Effector memory CD8-positive, alpha-beta T cell (primary cell): ENCODE measurements around the gene CDHR4.
"Not testable (repeated sequence)": the region's sequence is repeated elsewhere in the genome, so short reads cannot be mapped to it uniquely, and the experiment has no call there.

Source experiments
- ATAC-seq: fragments of 150-1000 bp; cut with Tn5 transposase; replicated peaks from 2 replicates; pipeline ENCODE4 v1.10.0; 2021; ENCODE audit warnings: mild to moderate bottlenecking, moderate library complexity
- DNase-seq, 3 experiments: peaks; one replicate each; pipeline ENCODE4 v3.0.0; 2021
- H3K27ac Mint-ChIP-seq, 2 donors: one replicate each; pipeline ENCODE4 v1.8.0; 2022; ENCODE audit warnings: mild to moderate bottlenecking in 2 of 2, mixed read lengths in 2 of 2, moderate library complexity in 2 of 2
- H3K27me3 Mint-ChIP-seq, 2 donors: one replicate each; pipeline ENCODE4 v1.8.0; 2022; ENCODE audit warnings: mixed read lengths in 2 of 2
- H3K36me3 Mint-ChIP-seq: one replicate; pipeline ENCODE4 v1.8.0; 2022; ENCODE audit warnings: mild to moderate bottlenecking, moderate library complexity, mixed read lengths; ENCODE audit not compliant: insufficient read depth
- H3K4me1 Mint-ChIP-seq, 2 donors: one replicate each; pipeline ENCODE4 v1.8.0; 2022; ENCODE audit warnings: low read depth in 2 of 2, mixed read lengths in 2 of 2
- H3K4me3 Mint-ChIP-seq, 2 donors: one replicate each; pipeline ENCODE4 v1.8.0; 2022; ENCODE audit warnings: mild to moderate bottlenecking in 2 of 2, mixed read lengths in 2 of 2, moderate library complexity in 2 of 2
- H3K9me3 Mint-ChIP-seq, 2 donors: one replicate each; pipeline ENCODE4 v1.8.0; 2022; ENCODE audit warnings: mixed read lengths in 2 of 2
- total RNA-seq, 9 experiments: gene quantifications; one replicate each; lab custom pipeline; 2026; lab: John Stamatoyannopoulos, UW

Gene CDHR4
- total RNA-seq, result 0 to 1.0 (median 0.07) reads per million in 9 experiments

DNA sequence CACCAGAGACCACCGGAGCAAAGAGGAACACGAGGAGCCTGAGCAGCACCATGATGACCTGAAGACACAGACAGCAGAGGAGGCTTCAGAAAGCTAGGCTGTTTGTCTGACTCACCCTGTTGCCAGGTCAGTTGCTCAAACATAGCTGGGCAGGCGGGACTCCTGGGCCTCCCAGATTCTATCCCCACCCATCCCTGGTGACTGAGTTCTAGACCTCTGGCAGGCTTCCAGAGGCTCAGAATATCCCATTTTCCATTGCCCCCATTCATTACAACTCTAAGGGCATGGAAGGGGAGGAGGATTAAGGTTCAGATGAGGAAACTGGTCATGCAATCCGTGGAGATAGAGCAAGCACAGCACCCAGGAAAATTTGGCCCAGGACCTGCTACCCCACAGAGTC, at the start of gene CDHR4:
CDHR4 (minus strand) TSS at position 113 of the 400 bp plus-strand sequence; CDS start at position 52, 61 bp downstream.
- ATAC-seq, result no peak
- Mint-ChIP-seq H3K36me3 (peaks cover 3% of the 10 kb centered on the region), H3K4me1 (peaks cover 11 to 12% of the 10 kb centered on the region in 2 donors), H3K27ac (peak within 1 kb of the TSS in 1 of 2 donors; percentile 13), H3K4me3 (no peak within 1 kb of the TSS), H3K27me3 (no peaks in the 10 kb centered on the region), H3K9me3 (no peaks in the 10 kb centered on the region)
- DNase-seq, result no peak

- Mint-ChIP-seq H3K36me3 (no peaks in the 10 kb centered on the region), H3K9me3 (no peaks in the 10 kb centered on the region), H3K27me3 (no peaks in the 10 kb centered on the region), H3K4me1 (no peaks in the 10 kb centered on the region), H3K4me3 (no peak overlapping the region), H3K27ac (no peak overlapping the region)
- no peak for DNase-seq
- no peak for ATAC-seq
Observed at GRCh38 chr3:49845694-49846093, 46.0 kb upstream of the CDHR4 start.

DNA sequence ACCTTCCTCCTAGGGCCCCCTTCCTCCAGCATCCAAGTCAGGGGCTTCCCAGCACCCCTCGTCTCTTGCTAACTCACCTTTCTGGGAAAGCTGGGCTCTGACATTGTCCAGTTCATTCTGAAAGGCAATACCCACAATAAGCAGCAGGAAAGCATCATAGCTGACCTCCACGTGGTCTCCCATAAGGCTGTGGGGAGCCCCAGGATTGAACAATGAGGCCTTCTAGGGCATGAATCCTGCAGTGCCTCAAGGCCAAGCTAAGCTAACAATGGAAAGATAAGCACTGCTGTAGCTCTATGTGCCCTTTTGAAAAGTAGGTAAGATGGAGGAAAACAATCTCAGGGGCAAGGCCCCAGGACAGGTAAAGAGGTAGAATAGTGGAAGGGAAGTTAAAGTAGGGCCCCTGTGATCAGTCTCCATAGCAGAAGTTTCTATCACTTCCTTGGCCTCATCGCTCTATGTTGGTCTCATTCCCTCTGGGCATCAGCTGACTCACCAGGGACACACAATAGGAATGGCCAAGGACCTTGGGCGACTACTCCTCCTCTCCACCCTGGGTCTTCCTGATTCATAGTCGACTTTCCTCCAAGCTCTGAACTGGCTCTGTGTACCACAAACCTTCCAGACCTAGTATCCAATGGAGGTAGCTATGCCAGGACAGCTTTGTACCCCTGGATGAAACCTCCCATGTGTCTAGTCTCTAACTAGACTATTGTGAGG, 45.0 kb upstream of the CDHR4 start:
- H3K27ac Mint-ChIP-seq, result peak overlapping the region in 1 of 2 donors; percentile 52
- DNase-seq (no peak), ATAC-seq (no peak)
- H3K27me3 Mint-ChIP-seq, result no peaks in the 10 kb centered on the region
- H3K9me3 Mint-ChIP-seq, result no peaks in the 10 kb centered on the region
- H3K4me1 Mint-ChIP-seq, result no peaks in the 10 kb centered on the region
- no peak overlapping the region for H3K4me3 Mint-ChIP-seq
- no peaks in the 10 kb centered on the region for H3K36me3 Mint-ChIP-seq

DNA sequence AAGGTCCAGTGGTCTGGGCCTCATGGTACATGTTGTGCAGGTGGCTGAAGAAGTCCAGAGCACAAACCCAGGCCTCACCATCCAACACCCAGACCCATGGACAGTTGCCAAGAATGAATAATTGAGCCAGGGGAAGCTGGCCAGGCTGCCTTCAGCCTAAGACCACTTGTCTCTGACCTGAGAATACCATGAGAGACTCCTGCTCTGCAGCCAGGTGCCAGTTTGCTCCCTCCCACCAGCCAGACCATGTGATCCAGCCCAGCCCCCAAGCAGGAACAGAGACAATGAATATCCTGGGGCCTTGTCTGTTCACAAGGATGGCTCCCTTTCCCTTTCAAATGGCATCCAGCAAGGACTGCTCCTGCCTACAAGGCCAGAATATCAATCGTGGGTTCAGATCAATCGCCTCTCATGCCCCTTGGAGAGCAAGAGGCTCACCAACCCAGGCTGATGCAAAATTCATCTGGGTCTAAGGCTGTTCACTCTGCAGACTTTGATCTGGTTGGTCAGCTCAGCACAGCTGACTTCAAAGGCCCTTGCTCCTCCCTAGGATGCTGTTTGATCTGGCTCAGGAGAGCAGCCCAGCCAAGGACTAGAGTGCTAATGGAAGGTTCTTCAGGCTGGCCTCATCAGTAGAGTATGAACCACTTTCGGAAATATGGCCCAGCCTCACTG, 43.3 kb upstream of the CDHR4 start:
- Mint-ChIP-seq H3K36me3 (no peaks in the 10 kb centered on the region), H3K27me3 (no peaks in the 10 kb centered on the region), H3K9me3 (no peaks in the 10 kb centered on the region), H3K4me3 (no peak overlapping the region), H3K4me1 (no peaks in the 10 kb centered on the region), H3K27ac (peak overlapping the region in 1 of 2 donors; percentile 52)
- DNase-seq, result no peak
- no peak for ATAC-seq

DNA sequence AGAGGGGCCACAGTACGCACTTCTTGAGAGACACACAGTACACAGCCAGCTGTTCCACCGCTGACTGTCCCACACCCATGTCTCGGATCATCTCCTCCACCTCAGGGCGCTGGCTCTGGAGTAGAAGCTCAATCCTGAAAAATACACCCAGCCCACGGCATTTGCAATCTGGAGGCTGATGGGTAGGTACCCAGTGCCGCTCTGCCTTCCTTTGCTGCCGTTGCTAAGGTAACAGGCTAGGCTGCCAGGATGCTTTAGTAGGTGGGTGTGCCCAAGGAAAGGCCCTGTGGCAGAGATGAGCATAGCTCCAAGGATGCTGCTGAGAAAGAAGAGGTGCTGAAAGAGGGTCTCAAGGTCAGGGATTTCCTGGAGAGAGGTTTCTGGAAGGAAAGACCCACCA, 42.1 kb upstream of the CDHR4 start:
- H3K9me3 Mint-ChIP-seq, result no peaks in the 10 kb centered on the region
- no peak overlapping the region for H3K4me3 Mint-ChIP-seq
- DNase-seq, result no peak
- peak overlapping the region in 1 of 2 donors; percentile 32 for H3K27ac Mint-ChIP-seq
- H3K36me3 Mint-ChIP-seq, result no peaks in the 10 kb centered on the region
- H3K27me3 Mint-ChIP-seq, result no peaks in the 10 kb centered on the region
- no peaks in the 10 kb centered on the region for H3K4me1 Mint-ChIP-seq
- no peak for ATAC-seq

DNA sequence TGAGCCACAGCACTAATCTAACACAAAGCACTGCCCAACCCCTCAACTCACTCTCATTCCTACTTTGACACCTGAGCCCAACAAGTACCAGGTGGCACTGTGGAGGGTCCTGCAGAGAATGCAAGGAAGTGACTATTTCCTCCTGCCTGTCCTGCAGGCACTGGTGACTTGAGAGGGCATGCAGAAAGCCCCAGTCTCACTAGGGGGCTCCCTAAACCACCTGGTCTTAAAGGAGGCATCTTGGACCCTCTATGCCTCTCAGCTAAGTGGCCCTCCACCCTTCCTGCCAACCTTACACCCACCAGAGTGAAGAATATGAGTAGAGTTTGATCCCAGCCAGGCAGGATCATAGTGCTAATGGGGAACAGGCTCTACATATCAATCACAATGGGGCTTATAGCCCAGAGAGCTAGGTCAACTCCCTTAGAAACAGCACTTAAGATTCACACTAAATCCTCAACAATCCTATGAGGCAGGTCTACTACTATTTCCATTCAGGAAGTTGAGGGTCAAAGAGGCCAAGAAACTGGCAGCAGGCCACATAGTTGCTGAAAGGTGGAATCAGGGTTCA, 41.5 kb upstream of the CDHR4 start:
- H3K4me3 Mint-ChIP-seq, result no peak overlapping the region
- H3K27me3 Mint-ChIP-seq, result no peaks in the 10 kb centered on the region
- H3K27ac Mint-ChIP-seq, result no peak overlapping the region
- no peaks in the 10 kb centered on the region for H3K9me3 Mint-ChIP-seq
- H3K4me1 Mint-ChIP-seq, result no peaks in the 10 kb centered on the region
- no peaks in the 10 kb centered on the region for H3K36me3 Mint-ChIP-seq
- ATAC-seq (no peak), DNase-seq (no peak)

DNA sequence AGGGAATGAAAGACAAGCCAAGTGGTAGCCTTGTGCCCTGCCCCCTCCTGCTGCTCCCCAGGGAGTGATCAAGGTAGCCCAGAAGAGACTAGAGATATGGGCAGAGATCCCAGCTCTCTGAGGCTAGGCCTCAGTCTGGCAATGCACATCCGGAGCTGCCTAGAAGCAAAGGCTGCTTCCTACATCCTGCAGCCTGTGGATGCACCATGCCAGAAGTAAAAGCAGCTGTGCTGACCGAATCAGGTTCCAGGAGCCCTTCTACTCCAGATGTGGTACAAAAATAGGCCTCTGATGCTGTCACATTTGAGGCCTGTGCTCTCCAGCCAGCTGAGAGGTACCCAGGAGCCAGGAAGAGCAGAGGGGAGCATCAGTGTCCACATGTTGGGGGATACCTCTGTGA, 40.7 kb upstream of the CDHR4 start:
- no peak for DNase-seq
- H3K4me1 Mint-ChIP-seq, result no peaks in the 10 kb centered on the region
- no peaks in the 10 kb centered on the region for H3K9me3 Mint-ChIP-seq
- H3K27me3 Mint-ChIP-seq, result no peaks in the 10 kb centered on the region
- no peak overlapping the region for H3K27ac Mint-ChIP-seq
- no peak overlapping the region for H3K4me3 Mint-ChIP-seq
- ATAC-seq, result no peak
- no peaks in the 10 kb centered on the region for H3K36me3 Mint-ChIP-seq

DNA sequence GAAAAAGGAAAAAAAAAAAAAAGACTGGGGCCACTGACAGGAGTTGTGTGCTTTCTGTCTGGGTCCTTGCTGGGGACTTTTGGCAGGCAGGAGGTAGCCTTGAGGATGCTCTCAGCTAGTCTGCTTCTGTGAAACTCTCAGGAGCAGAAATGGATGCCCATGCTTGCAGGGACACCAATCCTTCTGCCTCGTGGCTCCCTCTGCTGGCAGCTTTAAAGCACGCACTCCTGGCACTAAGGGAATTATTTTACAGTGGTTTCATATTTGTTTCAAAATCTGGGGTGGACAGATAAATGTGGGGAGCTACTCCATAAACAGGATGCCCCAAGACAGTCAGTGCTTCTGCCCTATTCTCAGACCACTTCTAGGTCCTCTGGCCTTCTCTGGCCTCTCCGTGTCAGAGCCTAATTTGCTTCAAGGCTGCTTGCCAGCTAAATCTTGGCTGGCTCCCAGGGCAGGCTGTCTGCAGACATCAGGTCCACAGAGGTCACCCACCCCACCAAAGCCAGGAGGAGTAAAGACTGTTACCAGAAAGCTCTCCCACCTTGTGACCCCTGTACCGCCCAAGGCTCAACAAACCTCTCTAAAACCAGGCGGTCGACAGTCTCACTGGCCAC, 39.6 kb upstream of the CDHR4 start:
- H3K27me3 Mint-ChIP-seq, result no peaks in the 10 kb centered on the region

GRCh38 chr3:49831341-49831740, 31.7 kb upstream of the CDHR4 start:
- no peaks in the 10 kb centered on the region for H3K36me3 Mint-ChIP-seq
- no peaks in the 10 kb centered on the region for H3K4me1 Mint-ChIP-seq
- no peaks in the 10 kb centered on the region for H3K27me3 Mint-ChIP-seq
- ATAC-seq (no peak), DNase-seq (no peak)
- H3K27ac Mint-ChIP-seq, result peak overlapping the region in 1 of 2 donors; percentile 69
- H3K9me3 Mint-ChIP-seq, result no peaks in the 10 kb centered on the region
- no peak overlapping the region for H3K4me3 Mint-ChIP-seq

More for the DNA sequence above, 39.6 kb upstream of the CDHR4 start:
- peak overlapping the region in 1 of 2 donors; percentile 10 for H3K27ac Mint-ChIP-seq
- no peaks in the 10 kb centered on the region for H3K4me1 Mint-ChIP-seq
- ATAC-seq (peak; percentile 99), DNase-seq (peak; percentile 76 to 80 (median 78))
- H3K36me3 Mint-ChIP-seq, result no peaks in the 10 kb centered on the region
- no peak overlapping the region for H3K4me3 Mint-ChIP-seq
- no peaks in the 10 kb centered on the region for H3K9me3 Mint-ChIP-seq

GRCh38 chr3:49826016-49826415, 26.3 kb upstream of the CDHR4 start:
- H3K27me3 Mint-ChIP-seq, result no peaks in the 10 kb centered on the region
- H3K4me3 Mint-ChIP-seq, result no peak overlapping the region
- H3K27ac Mint-ChIP-seq, result no peak overlapping the region
- H3K4me1 Mint-ChIP-seq, result no peaks in the 10 kb centered on the region
- DNase-seq, result no peak
- ATAC-seq, result no peak
- no peaks in the 10 kb centered on the region for H3K9me3 Mint-ChIP-seq
- H3K36me3 Mint-ChIP-seq, result no peaks in the 10 kb centered on the region

GRCh38 chr3:49823131-49823530, 23.5 kb upstream of the CDHR4 start:
- not testable (repeated sequence) for ATAC-seq, H3K27ac Mint-ChIP-seq, H3K4me1 Mint-ChIP-seq, H3K36me3 Mint-ChIP-seq, H3K9me3 Mint-ChIP-seq, H3K4me3 Mint-ChIP-seq, DNase-seq, H3K27me3 Mint-ChIP-seq

DNA sequence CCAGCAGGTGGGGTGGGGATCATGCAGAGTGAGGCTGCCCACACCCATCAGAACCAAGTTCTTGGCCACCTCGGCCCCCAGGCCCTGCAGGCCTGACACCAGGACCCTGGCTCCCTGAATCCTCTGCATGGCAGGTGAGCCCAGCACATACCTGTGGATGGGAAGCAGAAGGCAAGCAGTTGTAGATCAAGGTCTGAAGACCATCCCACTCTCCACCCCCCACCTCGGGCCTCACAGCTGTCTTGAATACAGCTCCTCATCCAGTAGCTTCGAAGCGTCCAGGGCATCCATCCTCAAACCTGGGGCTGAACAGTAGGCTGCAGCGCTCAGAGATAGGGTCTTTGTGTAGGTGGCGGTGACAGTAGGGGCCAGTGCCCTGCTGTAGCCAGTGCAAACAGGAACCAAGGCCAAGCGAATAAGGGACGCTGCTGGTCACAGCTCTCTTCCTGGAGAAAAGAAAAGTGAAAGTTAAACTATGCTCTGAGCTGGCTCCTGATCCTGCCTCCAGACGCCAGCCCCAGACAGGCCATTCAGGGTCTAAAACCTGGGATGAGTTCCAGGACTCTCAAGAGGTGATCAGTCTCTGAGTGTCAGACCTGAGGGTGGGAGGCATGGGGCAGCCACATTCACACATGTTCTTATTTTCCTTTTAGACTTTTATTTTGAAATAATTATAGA, 14.0 kb upstream of the CDHR4 start, which contains the start of gene UBA7:
UBA7 (minus strand) TSS at position 457 of the 678 bp plus-strand sequence; CDS start at position 291, 166 bp downstream.
- H3K4me3 Mint-ChIP-seq, result peak within 1 kb of the TSS; percentile 92 to 94
- H3K36me3 Mint-ChIP-seq, result no peaks in the 10 kb centered on the region
- no peaks in the 10 kb centered on the region for H3K27me3 Mint-ChIP-seq
- H3K27ac Mint-ChIP-seq, result peak within 1 kb of the TSS; percentile 96 to 97
- no peaks in the 10 kb centered on the region for H3K9me3 Mint-ChIP-seq
- peak in 2 of 3 experiments; percentile 8 to 32 for DNase-seq
- peak; percentile 92 for ATAC-seq
- H3K4me1 Mint-ChIP-seq, result peaks cover 20 to 28% of the 10 kb centered on the region in 2 donors

DNA sequence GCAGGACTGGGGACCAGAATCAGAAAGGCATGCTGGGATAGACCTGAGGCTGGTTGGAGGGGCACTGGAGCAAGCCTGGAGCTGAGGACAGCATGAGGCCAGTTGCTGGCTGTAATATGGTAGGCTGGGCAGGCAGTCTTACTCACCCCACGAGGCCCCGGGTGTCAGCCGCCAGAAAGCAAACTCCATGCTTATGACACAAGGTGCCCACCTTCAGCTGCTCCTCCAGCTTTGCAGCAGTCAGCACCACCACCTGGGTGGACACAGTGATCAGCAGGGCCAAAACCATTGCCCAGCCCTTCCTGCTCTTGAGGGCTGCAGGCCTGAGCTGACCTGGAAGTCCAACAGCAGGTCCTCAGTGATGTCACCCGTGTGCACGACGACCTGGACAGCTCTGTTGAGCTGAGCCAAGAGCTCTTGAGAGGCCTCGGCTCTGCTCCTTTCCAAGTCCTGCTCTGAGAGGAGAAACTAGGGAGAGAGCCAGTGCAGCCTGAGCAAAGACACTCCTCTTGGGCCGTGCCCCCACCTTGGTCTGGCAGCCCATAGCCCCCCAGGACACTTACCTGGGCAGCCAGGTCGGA, 13.3 kb upstream of the CDHR4 start:
- Mint-ChIP-seq H3K4me3 (peak overlapping the region; percentile 92 to 94), H3K36me3 (no peaks in the 10 kb centered on the region), H3K27me3 (no peaks in the 10 kb centered on the region), H3K9me3 (no peaks in the 10 kb centered on the region), H3K4me1 (peaks cover 20 to 28% of the 10 kb centered on the region in 2 donors), H3K27ac (peak overlapping the region; percentile 96 to 97)
- no peak for DNase-seq
- ATAC-seq, result no peak
